ENCODE results near the gene CRYL1.

Gene CRYL1

DNA sequence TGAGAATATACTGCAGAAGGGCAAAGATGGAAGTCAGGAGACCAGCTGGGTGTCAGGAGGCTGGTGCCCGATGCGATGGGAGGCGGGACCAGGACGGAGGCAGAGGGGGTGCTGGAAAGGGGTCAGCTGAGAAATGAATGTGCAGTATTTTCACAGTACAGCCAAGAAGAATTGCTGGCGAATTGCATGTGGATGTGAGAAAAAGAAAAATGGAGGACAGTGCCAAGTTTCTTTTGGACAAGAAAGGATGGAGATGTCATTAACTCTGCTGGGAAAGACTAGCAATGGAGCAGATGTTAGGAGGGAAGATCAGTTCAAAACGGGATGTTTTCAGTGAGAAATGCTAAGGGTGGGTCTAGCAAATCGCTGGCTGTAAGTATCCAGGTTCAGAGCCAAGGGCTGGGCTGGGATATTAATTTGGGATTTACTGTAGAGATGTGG lies 7.0 kb downstream of the CRYL1 start (continued):
- TF ChIP-seq, protein P1, sequence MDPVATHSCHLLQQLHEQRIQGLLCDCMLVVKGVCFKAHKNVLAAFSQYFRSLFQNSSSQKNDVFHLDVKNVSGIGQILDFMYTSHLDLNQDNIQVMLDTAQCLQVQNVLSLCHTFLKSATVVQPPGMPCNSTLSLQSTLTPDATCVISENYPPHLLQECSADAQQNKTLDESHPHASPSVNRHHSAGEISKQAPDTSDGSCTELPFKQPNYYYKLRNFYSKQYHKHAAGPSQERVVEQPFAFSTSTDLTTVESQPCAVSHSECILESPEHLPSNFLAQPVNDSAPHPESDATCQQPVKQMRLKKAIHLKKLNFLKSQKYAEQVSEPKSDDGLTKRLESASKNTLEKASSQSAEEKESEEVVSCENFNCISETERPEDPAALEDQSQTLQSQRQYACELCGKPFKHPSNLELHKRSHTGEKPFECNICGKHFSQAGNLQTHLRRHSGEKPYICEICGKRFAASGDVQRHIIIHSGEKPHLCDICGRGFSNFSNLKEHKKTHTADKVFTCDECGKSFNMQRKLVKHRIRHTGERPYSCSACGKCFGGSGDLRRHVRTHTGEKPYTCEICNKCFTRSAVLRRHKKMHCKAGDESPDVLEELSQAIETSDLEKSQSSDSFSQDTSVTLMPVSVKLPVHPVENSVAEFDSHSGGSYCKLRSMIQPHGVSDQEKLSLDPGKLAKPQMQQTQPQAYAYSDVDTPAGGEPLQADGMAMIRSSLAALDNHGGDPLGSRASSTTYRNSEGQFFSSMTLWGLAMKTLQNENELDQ (tag by site-specific recombination; IDR thresholded peaks at IDR 0.05; ENCODE audit: low read depth), result no peak
- no peak for TF ChIP-seq WT1 (tag by site-specific recombination; IDR thresholded peaks at IDR 0.05)
- TF ChIP-seq KLF8 (tag by site-specific recombination; IDR thresholded peaks at IDR 0.05), result no peak
- no peak for TF ChIP-seq ZNF585B (tag by site-specific recombination; IDR thresholded peaks at IDR 0.05)
- no peak for TF ChIP-seq ZNF354C (tag by site-specific recombination; IDR thresholded peaks at IDR 0.05; ENCODE audit: borderline replicate concordance, low read depth)

DNA sequence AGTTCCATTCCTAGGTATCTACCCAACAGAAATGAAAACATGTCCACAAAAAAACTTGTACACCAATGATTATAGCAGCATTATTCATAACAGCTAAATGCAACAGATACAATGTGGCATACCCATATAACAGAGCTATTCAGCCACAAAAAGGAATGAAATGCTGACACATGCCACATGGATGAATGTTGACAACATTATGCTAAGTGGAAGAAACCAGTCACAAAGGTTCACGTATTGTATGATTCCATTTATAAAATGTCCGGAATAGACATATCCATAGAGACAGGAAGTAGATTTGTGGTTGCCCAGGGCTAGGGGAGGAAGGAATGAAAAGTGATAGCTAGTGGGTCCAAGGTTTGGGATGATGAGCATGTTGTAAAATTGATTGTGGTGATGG lies 10.8 kb downstream of the CRYL1 start:
- no peaks in the 10 kb centered on the region for H3K9me3 ChIP-seq (ENCODE audit: control insufficient read depth, insufficient read depth, low read depth, low read length)
- H3K4me3 ChIP-seq (ENCODE audit: low read depth, low read length), result no peak overlapping the region
- POLR2A ChIA-PET, result interaction anchor here (1.5 kb wide), 1 partner anchor 11 kb away, joined by 3 read pairs; the partner anchor contains the start of gene CRYL1
- no peak overlapping the region for H3K27ac ChIP-seq (ENCODE audit: extremely low read depth, low read depth, low read length)
- H3K36me3 ChIP-seq (ENCODE audit: control insufficient read depth in 2 of 2, insufficient read depth in 1 of 2, low read length in 2 of 2), result peaks cover 0 to 25% of the 10 kb centered on the region in 2 experiments; a peak in 2 of 3 replicates
- CTCF ChIA-PET, result no interaction called here
- H3K4me1 ChIP-seq (ENCODE audit: control insufficient read depth, insufficient read depth, low read length), result no peaks in the 10 kb centered on the region
- TF ChIP-seq ZNF146 (tag by site-specific recombination; IDR thresholded peaks at IDR 0.05), result no peak
- TF ChIP-seq ZNF239 (tag by site-specific recombination; IDR thresholded peaks at IDR 0.05), result no peak
- no peak for TF ChIP-seq ZNF223 (tag by site-specific recombination; IDR thresholded peaks at IDR 0.05)
- TF ChIP-seq TCF7L2 (IDR thresholded peaks at IDR 0.05; ENCODE audit: borderline replicate concordance, low read depth, low read length), result no peak
- no peak for TF ChIP-seq ZBTB21 (tag by site-specific recombination; IDR thresholded peaks at IDR 0.05)
- TF ChIP-seq ZBTB48 (tag by site-specific recombination; IDR thresholded peaks at IDR 0.05), result no peak
- no peak for TF ChIP-seq ZNF292 (tag by site-specific recombination; IDR thresholded peaks at IDR 0.05; ENCODE audit: borderline replicate concordance, low read depth)
- TF ChIP-seq ZNF623 (tag by site-specific recombination; IDR thresholded peaks at IDR 0.05), result no peak
- TF ChIP-seq, protein P2, sequence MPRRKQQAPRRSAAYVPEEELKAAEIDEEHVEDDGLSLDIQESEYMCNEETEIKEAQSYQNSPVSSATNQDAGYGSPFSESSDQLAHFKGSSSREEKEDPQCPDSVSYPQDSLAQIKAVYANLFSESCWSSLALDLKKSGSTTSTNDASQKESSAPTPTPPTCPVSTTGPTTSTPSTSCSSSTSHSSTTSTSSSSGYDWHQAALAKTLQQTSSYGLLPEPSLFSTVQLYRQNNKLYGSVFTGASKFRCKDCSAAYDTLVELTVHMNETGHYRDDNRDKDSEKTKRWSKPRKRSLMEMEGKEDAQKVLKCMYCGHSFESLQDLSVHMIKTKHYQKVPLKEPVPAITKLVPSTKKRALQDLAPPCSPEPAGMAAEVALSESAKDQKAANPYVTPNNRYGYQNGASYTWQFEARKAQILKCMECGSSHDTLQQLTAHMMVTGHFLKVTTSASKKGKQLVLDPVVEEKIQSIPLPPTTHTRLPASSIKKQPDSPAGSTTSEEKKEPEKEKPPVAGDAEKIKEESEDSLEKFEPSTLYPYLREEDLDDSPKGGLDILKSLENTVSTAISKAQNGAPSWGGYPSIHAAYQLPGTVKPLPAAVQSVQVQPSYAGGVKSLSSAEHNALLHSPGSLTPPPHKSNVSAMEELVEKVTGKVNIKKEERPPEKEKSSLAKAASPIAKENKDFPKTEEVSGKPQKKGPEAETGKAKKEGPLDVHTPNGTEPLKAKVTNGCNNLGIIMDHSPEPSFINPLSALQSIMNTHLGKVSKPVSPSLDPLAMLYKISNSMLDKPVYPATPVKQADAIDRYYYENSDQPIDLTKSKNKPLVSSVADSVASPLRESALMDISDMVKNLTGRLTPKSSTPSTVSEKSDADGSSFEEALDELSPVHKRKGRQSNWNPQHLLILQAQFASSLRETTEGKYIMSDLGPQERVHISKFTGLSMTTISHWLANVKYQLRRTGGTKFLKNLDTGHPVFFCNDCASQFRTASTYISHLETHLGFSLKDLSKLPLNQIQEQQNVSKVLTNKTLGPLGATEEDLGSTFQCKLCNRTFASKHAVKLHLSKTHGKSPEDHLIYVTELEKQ (tag by site-specific recombination; IDR thresholded peaks at IDR 0.05; ENCODE audit: borderline replicate concordance), result no peak
- TF ChIP-seq, protein P3, sequence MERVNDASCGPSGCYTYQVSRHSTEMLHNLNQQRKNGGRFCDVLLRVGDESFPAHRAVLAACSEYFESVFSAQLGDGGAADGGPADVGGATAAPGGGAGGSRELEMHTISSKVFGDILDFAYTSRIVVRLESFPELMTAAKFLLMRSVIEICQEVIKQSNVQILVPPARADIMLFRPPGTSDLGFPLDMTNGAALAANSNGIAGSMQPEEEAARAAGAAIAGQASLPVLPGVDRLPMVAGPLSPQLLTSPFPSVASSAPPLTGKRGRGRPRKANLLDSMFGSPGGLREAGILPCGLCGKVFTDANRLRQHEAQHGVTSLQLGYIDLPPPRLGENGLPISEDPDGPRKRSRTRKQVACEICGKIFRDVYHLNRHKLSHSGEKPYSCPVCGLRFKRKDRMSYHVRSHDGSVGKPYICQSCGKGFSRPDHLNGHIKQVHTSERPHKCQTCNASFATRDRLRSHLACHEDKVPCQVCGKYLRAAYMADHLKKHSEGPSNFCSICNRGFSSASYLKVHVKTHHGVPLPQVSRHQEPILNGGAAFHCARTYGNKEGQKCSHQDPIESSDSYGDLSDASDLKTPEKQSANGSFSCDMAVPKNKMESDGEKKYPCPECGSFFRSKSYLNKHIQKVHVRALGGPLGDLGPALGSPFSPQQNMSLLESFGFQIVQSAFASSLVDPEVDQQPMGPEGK (tag by site-specific recombination; IDR thresholded peaks at IDR 0.05), result no peak
- TF ChIP-seq ZNF114 (tag by site-specific recombination; IDR thresholded peaks at IDR 0.05), result no peak
- TF ChIP-seq, protein P4, sequence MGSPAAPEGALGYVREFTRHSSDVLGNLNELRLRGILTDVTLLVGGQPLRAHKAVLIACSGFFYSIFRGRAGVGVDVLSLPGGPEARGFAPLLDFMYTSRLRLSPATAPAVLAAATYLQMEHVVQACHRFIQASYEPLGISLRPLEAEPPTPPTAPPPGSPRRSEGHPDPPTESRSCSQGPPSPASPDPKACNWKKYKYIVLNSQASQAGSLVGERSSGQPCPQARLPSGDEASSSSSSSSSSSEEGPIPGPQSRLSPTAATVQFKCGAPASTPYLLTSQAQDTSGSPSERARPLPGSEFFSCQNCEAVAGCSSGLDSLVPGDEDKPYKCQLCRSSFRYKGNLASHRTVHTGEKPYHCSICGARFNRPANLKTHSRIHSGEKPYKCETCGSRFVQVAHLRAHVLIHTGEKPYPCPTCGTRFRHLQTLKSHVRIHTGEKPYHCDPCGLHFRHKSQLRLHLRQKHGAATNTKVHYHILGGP (tag by site-specific recombination; IDR thresholded peaks at IDR 0.05), result no peak
- no peak for TF ChIP-seq ZNF670 (tag by site-specific recombination; IDR thresholded peaks at IDR 0.05; ENCODE audit: low read depth)
- TF ChIP-seq ZNF350 (tag by site-specific recombination; IDR thresholded peaks at IDR 0.05), result no peak
